Amygdala (tissue), 56 donors: ENCODE measurements around the gene ZGPAT.
A peak's percentile ranks its signal among the peaks of the same experiment; 100 is the strongest.

ENCODE experiments used
- DNase-seq, 56 donors: peaks; one replicate each; lab custom pipeline; 2025; lab: John Stamatoyannopoulos, UW

ZGPAT gene

DNA sequence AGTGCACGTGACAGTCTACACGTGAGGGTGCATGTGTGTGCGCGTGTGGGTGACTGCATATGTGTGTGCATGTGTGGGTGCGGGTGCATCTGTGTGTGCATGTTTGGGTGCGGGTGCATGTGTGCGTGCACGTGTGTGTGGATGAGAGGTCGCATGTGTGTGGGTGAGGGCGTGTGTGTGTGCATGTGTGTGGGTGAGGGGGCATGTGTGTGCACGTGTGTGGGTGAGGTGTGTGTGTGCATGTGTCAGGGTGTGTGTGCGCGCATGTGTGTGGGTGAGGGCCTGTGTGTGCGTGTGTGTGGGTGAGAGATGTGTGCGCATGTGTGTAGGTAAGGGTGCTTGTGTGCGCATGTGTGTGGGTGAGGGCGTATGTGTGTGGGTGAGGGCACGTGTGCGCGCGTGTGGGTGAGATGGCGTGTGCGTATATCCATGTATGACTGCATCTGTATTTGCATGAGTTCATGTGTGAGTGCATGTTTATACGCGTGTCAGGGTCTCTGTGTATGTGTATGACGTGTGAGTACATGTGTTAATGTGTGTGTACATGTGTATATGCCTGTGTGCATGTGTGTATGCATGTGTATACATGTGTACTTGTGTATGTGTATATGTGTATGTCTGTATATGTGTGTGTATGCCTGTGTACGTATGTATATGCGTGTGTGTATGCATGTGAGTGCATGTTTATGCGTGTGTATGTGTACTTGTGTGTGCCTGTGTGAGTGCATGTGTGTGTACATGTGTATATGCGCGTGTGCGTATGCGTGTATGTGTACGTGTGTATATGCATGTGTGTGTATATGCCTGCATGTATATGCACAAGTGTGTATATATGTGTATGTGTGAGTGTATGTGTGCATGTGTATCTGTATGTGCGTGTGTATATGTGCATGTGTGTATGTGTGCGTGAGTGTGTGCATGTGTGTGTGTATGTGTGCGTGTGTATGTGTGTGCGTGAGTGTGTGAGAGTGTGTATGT is 24.6 kb downstream of the ZGPAT start:
- no peak for DNase-seq

DNA sequence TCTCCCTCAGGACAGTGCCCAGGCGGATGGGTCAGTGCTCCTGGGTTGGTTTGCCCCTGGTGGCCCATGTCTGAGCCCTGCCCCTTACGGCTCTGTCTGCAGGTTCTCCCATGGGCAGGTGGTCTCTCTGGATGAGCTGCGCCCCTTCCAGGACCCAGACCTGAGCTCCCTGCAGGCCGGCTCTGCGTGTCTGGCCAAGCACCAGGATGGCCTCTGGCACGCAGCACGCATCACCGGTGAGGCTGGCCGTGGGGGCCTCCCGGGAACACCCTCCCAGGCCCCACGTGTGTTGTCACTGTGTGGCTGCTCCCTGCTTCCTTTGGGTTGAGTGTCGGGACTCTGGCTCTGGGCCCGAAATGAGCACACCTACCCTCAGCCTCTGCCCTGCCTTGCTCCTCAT is 25.3 kb downstream of the ZGPAT start:
- DNase-seq = no peak

DNA sequence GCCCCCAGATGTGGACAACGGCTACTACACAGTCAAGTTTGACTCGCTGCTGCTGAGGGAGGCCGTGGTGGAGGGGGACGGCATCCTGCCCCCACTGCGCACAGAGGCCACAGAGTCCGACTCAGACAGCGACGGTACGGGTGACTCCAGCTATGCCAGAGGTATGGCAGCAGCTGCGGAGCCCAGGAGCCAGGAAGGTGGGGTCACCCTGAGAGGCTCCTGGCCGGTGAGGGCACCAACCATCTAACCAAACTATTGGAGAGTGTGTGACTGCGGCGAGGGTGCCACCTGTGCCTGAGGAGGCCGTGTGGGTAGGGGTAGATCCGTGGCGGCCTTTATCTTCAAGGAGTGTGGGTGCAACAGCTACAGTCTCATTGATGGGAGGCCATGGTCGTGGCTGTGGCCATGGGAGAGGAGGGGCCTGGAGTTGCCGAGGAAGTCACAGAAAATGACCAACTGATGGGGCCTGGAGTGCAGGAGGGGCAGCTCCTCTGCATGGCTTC is 25.8 kb downstream of the ZGPAT start:
- no peak for DNase-seq

DNA sequence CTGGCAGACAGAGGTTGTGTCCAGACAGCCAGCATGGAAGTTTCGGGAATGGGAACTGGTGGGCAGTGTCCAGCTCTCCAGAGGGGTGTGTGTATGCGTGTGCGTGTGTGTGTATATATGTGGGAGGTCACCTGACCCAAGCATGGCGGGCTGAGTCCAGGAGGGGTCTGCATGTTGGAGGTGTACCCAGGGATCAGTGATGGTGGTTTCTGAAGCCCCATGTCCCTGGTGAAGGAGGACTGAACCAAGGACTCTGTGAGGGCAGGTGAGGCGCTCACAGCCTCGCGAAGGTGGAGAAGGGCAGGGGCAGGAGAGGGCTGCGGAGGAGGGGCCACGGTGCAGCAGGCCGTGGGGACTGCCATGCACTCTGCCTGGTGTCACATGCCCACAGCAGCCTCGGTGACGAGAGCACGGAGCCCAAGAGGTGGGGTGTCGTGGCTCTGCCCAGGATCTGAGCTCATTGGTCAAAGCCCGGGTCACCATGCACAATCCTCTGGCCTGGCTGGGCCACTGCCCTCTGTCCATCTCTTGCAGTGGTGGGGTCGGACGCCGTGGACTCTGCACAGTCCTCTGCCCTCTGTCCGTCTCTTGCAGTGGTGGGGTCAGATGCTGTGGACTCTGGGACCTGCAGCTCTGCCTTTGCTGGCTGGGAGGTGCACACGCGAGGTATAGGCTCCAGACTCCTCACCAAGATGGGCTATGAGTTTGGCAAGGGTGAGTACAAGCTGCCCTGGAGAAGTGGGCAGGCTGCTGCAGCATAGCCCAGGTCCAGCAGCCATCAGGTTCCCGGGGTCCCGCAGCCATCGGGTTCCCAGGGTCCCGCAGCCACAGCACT is 26.5 kb downstream of the ZGPAT start:
- DNase-seq = no peak

DNA sequence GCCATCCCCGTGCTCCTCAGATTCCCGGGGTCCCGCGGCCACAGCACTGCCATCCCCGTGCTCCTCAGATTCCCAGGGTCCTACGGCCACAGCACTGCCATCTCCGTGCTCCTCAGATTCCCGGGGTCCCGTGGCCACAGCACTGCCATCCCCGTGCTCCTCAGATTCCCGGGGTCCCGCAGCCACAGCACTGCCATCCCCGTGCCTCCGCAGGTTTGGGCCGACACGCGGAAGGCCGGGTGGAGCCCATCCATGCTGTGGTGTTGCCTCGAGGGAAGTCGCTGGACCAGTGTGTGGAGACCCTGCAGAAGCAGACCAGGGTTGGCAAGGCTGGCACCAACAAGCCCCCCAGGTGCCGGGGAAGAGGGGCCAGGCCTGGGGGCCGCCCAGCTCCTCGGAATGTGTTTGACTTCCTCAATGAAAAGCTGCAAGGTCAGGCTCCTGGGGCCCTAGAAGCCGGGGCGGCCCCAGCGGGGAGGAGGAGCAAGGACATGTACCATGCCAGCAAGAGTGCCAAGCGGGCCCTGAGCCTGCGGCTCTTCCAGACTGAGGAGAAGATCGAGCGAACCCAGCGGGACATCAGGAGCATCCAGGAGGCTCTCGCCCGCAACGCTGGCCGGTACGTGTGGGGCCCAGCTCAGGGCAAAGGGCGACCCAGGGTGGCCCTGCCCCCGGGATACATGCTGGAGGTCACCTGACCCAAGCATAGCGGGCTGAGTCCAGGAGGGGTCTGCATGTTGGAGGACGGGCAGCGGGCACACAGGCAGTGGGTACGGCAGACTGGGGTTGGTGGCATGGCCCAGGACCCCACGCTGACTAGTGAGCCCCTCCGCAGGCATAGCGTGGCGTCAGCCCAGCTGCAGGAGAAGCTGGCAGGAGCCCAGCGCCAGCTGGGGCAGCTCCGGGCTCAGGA is 27.4 kb downstream of the ZGPAT start:
- peak in 12 of 56 donors; percentile 8 to 61 (median 32) for DNase-seq

DNA sequence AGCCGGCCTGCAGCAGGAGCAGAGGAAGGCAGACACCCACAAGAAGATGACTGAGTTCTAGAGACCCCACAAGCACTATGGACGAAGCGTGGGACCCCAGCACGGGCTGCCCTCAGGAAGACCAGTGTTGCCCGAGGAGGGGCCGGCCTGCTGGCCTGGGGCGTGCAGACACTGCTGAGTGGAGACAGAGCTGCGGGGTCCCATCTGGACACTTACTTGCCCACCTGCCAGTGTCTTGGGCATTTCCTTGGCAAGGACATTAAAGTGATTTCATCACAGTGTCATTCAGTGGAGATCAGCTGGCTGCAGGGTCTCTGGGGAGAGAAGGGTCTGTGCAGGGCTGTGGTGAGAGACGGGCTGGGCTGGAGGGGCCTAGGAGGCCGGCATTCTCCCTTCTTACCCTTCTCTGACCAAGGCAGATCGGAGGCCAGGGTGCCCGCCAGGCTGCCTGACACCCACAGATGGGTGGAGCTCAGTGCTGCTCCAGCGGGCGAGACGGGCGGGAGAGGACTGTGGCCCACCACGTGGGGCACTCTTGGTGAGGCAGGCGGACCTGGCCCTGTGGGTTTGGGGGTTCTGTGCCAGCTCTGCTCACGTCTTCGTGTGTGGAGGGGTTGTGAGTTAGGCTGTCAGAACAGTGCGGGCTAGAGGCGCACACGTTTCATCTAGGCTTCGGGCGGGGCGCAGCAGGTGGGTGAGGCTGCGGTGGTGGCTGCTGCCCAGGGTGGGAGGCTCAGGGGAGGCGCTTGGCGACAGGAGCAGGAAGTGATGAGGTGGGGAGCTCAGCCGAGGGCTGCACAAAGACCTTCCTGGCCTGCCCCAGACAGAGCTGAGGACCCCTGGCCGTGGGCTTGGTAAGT is 28.2 kb downstream of the ZGPAT start, which contains the start of gene LIME1:
Gene LIME1 (plus strand): TSS at position 806 of the 860 bp plus-strand sequence. CDS start 886 bp downstream, outside the sequence.
- DNase-seq = no peak

DNA sequence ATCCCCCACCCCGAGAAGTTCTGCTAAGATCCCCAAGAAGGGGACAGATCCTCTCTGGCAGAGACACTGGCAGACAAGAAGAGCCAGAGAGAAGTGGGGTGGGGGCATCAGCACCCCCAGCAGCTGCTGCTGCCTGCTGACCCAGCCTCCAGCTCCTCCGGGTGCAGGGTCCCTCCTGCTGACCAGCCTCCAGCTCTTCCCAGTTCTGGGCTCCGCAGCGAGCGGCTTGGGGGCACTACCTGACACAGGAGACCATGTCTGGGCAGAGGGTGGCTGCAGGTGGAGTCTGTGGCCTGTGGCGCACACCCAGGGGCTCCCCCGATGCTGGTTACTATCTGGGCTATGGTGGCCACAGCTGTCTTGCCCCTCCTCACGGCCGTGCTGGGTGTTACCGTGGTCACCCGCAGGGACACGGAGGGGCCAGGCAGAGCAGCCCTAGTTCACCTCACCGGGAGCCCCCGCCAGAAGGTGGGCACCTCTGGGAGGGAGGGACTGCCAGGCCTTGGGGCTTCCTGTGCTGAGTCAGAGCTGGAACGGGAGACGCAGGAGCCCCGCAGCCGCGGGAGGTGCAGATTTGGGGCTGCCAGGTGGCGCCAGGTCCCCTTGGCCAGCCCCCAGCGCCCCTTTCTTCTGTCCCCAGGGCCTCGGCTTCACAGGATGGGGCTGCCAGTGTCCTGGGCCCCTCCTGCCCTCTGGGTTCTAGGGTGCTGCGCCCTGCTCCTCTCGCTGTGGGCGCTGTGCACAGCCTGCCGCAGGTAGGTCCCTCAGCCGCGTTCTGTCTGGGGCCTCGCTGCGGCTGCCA is 29.3 kb downstream of the ZGPAT start:
- no peak for DNase-seq

DNA sequence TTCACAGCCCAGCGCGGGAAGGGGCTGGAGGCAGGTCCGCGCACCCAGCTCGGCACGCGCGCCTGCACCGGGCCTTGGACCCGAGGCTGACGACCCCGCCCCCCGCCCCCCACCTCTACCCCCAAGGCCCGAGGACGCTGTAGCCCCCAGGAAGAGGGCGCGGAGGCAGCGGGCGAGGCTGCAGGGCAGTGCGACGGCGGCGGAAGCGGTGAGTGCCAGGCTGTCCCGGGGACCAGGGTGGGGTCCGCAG is 29.8 kb downstream of the ZGPAT start:
- no peak for DNase-seq

DNA sequence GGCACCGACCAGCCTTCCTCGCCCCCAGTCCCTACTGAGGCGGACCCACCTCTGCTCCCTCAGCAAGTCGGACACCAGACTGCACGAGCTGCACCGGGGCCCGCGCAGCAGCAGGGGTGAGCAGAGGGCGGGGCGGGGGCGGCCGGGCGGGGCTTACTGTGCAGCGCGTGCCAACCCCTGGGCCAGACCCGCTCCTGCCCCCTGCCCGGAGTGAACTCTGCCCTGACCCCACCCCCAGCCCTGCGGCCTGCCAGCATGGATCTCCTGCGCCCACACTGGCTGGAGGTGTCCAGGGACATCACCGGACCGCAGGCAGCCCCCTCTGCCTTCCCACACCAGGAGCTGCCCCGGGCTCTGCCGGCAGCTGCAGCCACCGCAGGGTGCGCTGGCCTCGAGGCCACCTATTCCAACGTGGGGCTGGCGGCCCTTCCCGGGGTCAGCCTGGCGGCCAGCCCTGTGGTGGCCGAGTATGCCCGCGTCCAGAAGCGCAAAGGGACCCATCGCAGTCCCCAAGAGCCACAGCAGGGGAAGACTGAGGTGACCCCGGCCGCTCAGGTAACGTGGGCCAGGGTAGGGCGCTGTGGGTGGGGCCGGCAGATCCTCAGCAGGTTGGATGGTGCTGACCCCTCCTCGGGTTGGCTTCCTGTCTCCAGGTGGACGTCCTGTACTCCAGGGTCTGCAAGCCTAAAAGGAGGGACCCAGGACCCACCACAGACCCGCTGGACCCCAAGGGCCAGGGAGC is 30.3 kb downstream of the ZGPAT start:
- no peak for DNase-seq

DNA sequence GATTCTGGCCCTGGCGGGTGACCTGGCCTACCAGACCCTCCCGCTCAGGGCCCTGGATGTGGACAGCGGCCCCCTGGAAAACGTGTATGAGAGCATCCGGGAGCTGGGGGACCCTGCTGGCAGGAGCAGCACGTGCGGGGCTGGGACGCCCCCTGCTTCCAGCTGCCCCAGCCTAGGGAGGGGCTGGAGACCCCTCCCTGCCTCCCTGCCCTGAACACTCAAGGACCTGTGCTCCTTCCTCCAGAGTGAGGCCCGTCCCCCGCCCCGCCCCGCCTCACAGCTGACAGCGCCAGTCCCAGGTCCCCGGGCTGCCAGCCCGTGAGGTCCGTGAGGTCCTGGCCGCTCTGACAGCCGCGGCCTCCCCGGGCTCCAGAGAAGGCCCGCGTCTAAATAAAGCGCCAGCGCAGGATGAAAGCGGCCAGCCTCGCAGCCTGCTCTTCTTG is 30.9 kb downstream of the ZGPAT start:
- peak in 12 of 56 donors; percentile 28 to 59 (median 42) for DNase-seq

DNA sequence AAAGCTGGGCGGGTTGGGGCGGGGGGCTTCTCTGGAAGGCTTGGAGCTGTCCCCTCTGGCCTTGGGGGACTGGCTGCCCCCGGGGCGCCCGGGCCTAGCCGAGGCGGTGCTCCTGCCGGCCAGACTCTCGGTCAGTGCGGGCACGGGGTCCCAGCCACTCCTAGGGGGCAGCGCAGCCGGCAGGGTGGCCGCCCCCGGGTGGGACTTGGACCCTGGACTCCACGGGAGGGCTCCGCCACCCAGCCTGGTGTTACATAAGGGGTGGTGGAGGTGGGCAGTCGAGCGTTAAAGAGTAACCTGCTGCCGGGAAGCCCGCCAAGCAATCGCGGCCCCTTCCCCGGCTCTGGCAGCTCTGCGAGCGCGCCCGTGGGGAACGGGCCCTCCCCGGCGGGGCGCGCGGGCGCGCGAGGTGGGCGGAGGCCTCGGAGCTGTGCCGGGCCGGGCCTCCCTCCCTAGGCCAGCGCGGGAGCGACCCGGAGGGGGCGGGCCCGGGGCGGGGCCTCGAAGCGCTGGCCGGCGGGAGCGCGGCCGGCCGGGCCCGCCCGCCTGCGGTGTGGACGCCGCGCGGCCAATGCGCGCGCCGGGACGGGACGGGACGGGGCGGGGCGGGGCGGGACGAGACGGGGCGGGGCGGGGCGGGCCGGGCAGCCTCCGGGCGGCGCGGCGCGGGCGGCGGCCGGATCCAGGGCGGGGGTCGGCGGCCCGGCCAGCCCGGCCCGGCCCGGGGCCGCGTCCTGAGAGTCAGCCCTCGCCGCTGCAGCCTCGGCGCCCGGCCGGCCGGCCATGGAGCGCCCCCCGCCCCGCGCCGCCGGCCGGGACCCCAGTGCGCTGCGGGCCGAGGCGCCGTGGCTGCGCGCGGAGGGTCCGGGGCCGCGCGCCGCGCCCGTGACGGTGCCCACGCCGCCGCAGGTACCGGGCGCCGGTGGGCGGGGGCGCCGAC is 31.6 kb downstream of the ZGPAT start, which contains the start of gene SLC2A4RG:
Gene SLC2A4RG (plus strand): TSS at position 647 of the 940 bp plus-strand sequence. CDS start 137 bp downstream, at position 784.
- peak in 39 of 56 donors; percentile 18 to 86 (median 56) for DNase-seq

DNA sequence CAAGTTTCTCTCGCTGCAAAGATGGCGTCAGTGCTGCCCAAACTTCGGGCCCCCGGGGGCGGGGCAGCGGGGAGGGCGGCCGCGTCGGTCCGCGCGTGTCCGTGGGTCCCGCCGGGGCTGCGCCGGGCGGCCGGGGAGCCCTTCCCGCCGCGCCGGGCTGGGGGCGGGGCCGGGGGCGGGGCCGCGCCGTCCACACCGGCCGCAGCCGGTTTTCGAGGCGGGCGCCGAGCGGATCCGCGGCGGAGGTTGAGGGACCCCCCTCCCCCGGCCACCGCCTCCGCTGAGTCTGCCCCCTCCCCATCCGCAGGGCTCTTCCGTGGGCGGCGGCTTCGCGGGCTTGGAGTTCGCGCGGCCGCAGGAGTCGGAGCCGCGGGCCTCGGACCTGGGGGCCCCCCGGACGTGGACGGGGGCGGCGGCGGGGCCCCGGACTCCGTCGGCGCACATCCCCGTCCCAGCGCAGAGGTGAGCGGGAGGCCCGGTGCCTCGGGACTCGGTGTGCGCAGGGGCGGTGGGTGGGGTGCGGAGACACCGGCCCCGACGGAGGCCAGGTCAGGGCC is 32.3 kb downstream of the ZGPAT start:
- DNase-seq = peak in 8 of 56 donors; percentile 17 to 61 (median 37)

DNA sequence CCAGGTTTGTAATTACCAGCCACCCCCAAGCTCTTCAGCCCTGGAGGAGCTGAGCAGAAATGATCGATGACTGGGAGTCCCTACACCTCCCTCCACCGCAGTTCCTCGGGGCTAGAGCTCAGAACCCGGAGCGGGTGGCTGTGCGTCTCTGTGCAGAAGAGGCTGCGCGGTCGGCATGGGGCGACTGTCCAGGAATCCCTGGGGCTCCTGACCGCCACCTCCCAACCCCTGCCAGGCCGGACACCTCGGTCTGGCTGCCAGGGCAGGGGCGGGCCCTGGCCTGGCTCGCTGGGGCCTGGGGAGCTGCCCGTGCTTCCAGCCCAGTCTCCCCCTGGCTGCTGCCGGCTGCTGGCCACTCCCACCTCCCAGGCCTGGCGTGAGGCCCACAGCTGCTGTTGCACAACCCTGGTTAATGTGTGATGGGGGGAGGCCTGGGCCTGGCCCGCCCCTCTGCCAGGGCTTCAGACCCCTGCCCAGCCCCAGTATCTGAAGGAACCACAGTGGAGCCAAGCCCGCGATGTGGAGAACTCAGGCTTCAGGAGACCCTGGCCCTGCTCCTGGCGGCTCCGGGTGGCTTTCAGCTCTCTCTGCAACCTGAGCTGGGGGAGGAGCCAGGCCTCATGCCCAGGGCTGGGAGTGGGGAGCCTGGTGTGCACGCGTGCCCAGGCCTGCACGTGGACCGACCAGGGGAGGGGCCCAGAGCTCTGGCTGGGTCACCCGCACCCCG is 33.0 kb downstream of the ZGPAT start:
- DNase-seq = peak in 51 of 56 donors; percentile 26 to 89 (median 65)

DNA sequence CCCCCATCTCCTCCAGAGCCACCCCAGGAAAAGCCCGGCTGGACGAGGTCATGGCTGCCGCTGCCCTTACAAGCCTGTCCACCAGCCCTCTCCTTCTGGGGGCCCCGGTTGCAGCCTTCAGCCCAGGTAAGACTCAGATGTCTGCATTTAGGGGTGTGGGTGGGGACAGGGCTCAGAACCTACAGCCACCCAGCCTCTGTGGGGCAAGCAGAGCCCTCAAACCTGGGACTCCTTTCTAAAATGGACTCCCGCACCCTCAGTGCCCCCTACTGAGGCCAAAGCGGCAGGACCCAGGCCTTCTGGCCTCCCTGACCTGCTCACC is 33.5 kb downstream of the ZGPAT start:
- no peak for DNase-seq

DNA sequence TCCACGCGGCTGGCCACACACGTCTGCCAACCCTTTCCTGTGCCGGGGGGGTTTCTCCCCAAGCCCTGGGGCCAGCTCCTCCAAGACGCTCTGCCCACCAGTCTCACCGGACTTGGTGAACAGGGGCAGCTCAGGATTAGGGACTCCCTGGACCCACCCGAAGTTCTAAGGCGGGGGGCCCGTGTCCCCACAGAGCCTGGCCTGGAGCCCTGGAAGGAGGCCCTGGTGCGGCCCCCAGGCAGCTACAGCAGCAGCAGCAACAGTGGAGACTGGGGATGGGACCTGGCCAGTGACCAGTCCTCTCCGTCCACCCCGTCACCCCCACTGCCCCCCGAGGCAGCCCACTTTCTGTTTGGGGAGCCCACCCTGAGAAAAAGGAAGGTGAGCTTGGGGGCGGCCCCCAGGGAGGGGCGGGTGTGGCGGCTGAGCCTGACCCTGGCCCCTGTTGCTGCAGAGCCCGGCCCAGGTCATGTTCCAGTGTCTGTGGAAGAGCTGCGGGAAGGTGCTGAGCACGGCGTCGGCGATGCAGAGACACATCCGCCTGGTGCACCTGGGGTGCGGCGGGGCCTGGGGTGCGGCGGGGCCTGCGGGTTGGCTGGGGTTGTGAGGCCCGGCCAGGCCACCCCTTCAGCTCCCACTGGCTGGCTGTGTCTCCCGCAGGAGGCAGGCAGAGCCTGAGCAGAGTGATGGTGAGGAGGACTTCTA is 34.0 kb downstream of the ZGPAT start:
- DNase-seq = no peak
